ENCODE results near the gene CAPZA3. TPM values are rescaled to one million over a fixed set of nuclear protein-coding genes. Genes with fewer than 3 reads are reported as not detected.

Gene CAPZA3
- total RNA-seq, 1 donor from 2014 or later: not detected

Other genes starting within 250 kb of the CAPZA3 start
- not detected in 2 replicates for gene PLCZ1, start 107 bp upstream of the CAPZA3 start, total RNA-seq